ENCODE measurements around the gene TNFRSF13B.

DNA sequence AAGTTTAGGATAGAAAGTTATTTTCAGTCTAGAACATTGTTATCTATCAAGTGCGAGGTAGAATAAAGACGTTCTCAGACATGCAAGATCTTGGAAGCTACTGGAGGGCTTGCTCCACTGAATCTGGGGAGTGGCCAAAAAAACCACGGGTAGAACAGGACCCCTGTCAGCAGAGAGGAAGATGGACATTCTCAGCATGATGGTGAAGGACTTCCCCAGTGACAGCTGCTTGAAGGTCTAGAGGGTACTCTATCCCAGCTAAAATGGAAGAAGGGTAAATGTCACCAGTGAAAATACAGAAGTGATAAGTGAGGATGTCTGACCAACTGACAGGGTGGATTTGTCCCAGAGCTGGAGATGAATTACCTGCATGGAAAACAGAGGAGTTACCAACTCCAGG is 10.1 kb downstream of the TNFRSF13B start:
- TF ChIP-seq, protein P1, sequence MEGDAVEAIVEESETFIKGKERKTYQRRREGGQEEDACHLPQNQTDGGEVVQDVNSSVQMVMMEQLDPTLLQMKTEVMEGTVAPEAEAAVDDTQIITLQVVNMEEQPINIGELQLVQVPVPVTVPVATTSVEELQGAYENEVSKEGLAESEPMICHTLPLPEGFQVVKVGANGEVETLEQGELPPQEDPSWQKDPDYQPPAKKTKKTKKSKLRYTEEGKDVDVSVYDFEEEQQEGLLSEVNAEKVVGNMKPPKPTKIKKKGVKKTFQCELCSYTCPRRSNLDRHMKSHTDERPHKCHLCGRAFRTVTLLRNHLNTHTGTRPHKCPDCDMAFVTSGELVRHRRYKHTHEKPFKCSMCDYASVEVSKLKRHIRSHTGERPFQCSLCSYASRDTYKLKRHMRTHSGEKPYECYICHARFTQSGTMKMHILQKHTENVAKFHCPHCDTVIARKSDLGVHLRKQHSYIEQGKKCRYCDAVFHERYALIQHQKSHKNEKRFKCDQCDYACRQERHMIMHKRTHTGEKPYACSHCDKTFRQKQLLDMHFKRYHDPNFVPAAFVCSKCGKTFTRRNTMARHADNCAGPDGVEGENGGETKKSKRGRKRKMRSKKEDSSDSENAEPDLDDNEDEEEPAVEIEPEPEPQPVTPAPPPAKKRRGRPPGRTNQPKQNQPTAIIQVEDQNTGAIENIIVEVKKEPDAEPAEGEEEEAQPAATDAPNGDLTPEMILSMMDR (IDR thresholded peaks at IDR 0.05), result no peak
- TF ChIP-seq POLR2A (IDR thresholded peaks at IDR 0.05), result no peak
